Skin of body (tissue), 1 donor: ENCODE results near the gene TTC36. TPM values are rescaled to one million over a fixed set of nuclear protein-coding genes. Genes with fewer than 3 reads are reported as not detected.

Experiments used
- total RNA-seq: library from RNA; depleted of rRNA; stranded (reverse); fragments of >200 nt; gene quantifications from one replicate; pipeline ENCODE4 v1.2.3, GENCODE V29; 2014

TTC36 gene
- total RNA-seq, 1 donor from 2014 or later = 0.79 TPM

Other genes starting within 250 kb of the TTC36 start
- gene CD3E, start 222.7 kb upstream of the TTC36 start, total RNA-seq = 0.30 TPM
- 0.59 TPM for gene CD3D, start 184.8 kb upstream of the TTC36 start, total RNA-seq
- 0.10 TPM for gene CD3G, start 183.1 kb upstream of the TTC36 start, total RNA-seq
- gene UBE4A, start 167.9 kb upstream of the TTC36 start, total RNA-seq = 31.4 TPM
- gene ATP5MG, start 125.9 kb upstream of the TTC36 start, total RNA-seq = 65.8 TPM
- gene KMT2A, start 91.0 kb upstream of the TTC36 start, total RNA-seq = 59.4 TPM
- gene TMEM25, start 3.7 kb downstream of the TTC36 start, total RNA-seq = 8.1 TPM
- 21.2 TPM for gene IFT46, start 38.5 kb downstream of the TTC36 start, total RNA-seq
- 86.7 TPM for gene ARCN1, start 44.9 kb downstream of the TTC36 start, total RNA-seq
- 74.3 TPM for gene PHLDB1, start 80.1 kb downstream of the TTC36 start, total RNA-seq
- not detected for gene TREH, start 152.2 kb downstream of the TTC36 start, total RNA-seq